WTC11 (cell line): ENCODE data around the gene TSC22D2. TPM values are rescaled to one million over a fixed set of nuclear protein-coding genes. Genes with fewer than 3 reads are reported as not detected.

Experiments used
- ATAC-seq: fragments of 200-7000 bp; cut with Tn5 transposase; 2 replicates; pipeline ENCODE4 v1.10.0; 2021; ENCODE audit warnings: mild to moderate bottlenecking, moderate library complexity
- CTCF ChIA-PET: fragments of 300-600 bp; sonication (Branson Sonifier 250); formaldehyde crosslinking; loops from one replicate; lab custom pipeline; 2021; ENCODE audit warnings: antibody characterized with exemption; lab: Charles Lee
- POLR2A ChIA-PET: fragments of 350-600 bp; sonication (Branson Sonifier 250); formaldehyde crosslinking; loops from one replicate; lab custom pipeline; 2021; ENCODE audit warnings: antibody characterized with exemption; lab: Charles Lee
- DNase-seq: peaks from one replicate; pipeline ENCODE4 v3.0.0; 2021; ENCODE audit warnings: low spot score
- H3K27ac Mint-ChIP-seq: 2 replicates; pipeline ENCODE4 v1.8.0; 2021; ENCODE audit warnings: mixed read lengths
- H3K27me3 Mint-ChIP-seq: 2 replicates; pipeline ENCODE4 v1.8.0; 2021; ENCODE audit warnings: low read depth, mild to moderate bottlenecking, moderate library complexity, mixed read lengths
- H3K36me3 Mint-ChIP-seq: 2 replicates; pipeline ENCODE4 v1.8.0; 2021; ENCODE audit warnings: mixed read lengths
- H3K4me1 Mint-ChIP-seq: 2 replicates; pipeline ENCODE4 v1.8.0; 2022; ENCODE audit warnings: mixed read lengths
- H3K4me3 Mint-ChIP-seq: 2 replicates; pipeline ENCODE4 v1.8.0; 2021; ENCODE audit warnings: mild to moderate bottlenecking, moderate library complexity, mixed read lengths
- H3K9me3 Mint-ChIP-seq: 2 replicates; pipeline ENCODE4 v1.8.0; 2021; ENCODE audit warnings: mixed read lengths
- ATF6 ChIP-seq: sonication (generic); formaldehyde crosslinking; IDR thresholded peaks from 2 replicates; pipeline ENCODE4 v1.8.1; 2023; ENCODE audit warnings: mild to moderate bottlenecking, missing genetic modification reagents
- CTCF ChIP-seq: fragments of 200-600 bp; IDR thresholded peaks from 2 replicates; pipeline ENCODE4 v1.8.0; 2022; ENCODE audit warnings: antibody characterized with exemption
- ELF4 ChIP-seq: sonication (generic); formaldehyde crosslinking; IDR thresholded peaks from 2 replicates; pipeline ENCODE4 v1.8.1; 2022; ENCODE audit warnings: low read depth, mild to moderate bottlenecking, moderate library complexity, missing genetic modification reagents
- FOXK1 ChIP-seq: sonication (generic); formaldehyde crosslinking; IDR thresholded peaks from 2 replicates; pipeline ENCODE4 v1.8.0; 2022; ENCODE audit warnings: mild to moderate bottlenecking, moderate library complexity, missing genetic modification reagents
- GRHL2 ChIP-seq: fragments of 250-450 bp; sonication (Bioruptor Pico); IDR thresholded peaks from 2 replicates; pipeline ENCODE4 v1.8.0; 2022; ENCODE audit warnings: mild to moderate bottlenecking, moderate library complexity; ENCODE audit not compliant: insufficient replicate concordance, severe bottlenecking
- HMGXB4 ChIP-seq: sonication (generic); formaldehyde crosslinking; IDR thresholded peaks from 2 replicates; pipeline ENCODE4 v1.8.1; 2023; ENCODE audit warnings: mild to moderate bottlenecking, moderate library complexity, missing genetic modification reagents
- PREB ChIP-seq: sonication (generic); formaldehyde crosslinking; IDR thresholded peaks from 2 replicates; pipeline ENCODE4 v1.8.1; 2022; ENCODE audit warnings: mild to moderate bottlenecking, missing genetic modification reagents, moderate library complexity, borderline replicate concordance
- SP1 ChIP-seq: sonication (generic); formaldehyde crosslinking; conservative IDR thresholded peaks from 2 replicates; pipeline ENCODE4 v1.8.1; 2022; ENCODE audit warnings: missing genetic modification reagents
- USF2 ChIP-seq: sonication (generic); formaldehyde crosslinking; IDR thresholded peaks from 2 replicates; pipeline ENCODE4 v1.8.1; 2023; ENCODE audit warnings: mild to moderate bottlenecking, missing genetic modification reagents, moderate library complexity
- ZNF263 ChIP-seq: sonication (generic); formaldehyde crosslinking; IDR thresholded peaks from 2 replicates; pipeline ENCODE4 v1.8.1; 2022; ENCODE audit warnings: low read depth, mild to moderate bottlenecking, moderate library complexity, missing genetic modification reagents
- ZNF671 ChIP-seq: fragments of 250-450 bp; sonication (Bioruptor Pico); IDR thresholded peaks from 2 replicates; pipeline ENCODE4 v1.8.0; 2021; ENCODE audit warnings: mild to moderate bottlenecking
- total RNA-seq: library from RNA; stranded (reverse); gene quantifications from 3 replicates; pipeline ENCODE4 v1.2.3, GENCODE V29; 2021
- TF ChIP-seq, protein P1 (sequence below): sonication (generic); formaldehyde crosslinking; IDR thresholded peaks from 2 replicates; pipeline ENCODE4 v1.8.1; 2022; ENCODE audit warnings: mild to moderate bottlenecking, moderate library complexity, missing genetic modification reagents
- TF ChIP-seq, protein P2 (sequence below): fragments of 250-450 bp; sonication (Bioruptor Pico); IDR thresholded peaks from 2 replicates; pipeline ENCODE4 v1.9.0; 2021; ENCODE audit warnings: mild to moderate bottlenecking, borderline replicate concordance
- TF ChIP-seq, protein P3 (sequence below): sonication (generic); formaldehyde crosslinking; IDR thresholded peaks from 2 replicates; pipeline ENCODE4 v1.8.1; 2023; ENCODE audit warnings: mild to moderate bottlenecking, missing genetic modification reagents, borderline replicate concordance
- TF ChIP-seq, protein P4 (sequence below): sonication (generic); formaldehyde crosslinking; IDR thresholded peaks from 2 replicates; pipeline ENCODE4 v1.8.0; 2022; ENCODE audit warnings: mild to moderate bottlenecking, missing genetic modification reagents

TSC22D2 gene
- total RNA-seq, 1 experiment from 2014 or later = 24.0 TPM

- no peak for TF ChIP-seq ZNF263
- TF ChIP-seq, protein P1, sequence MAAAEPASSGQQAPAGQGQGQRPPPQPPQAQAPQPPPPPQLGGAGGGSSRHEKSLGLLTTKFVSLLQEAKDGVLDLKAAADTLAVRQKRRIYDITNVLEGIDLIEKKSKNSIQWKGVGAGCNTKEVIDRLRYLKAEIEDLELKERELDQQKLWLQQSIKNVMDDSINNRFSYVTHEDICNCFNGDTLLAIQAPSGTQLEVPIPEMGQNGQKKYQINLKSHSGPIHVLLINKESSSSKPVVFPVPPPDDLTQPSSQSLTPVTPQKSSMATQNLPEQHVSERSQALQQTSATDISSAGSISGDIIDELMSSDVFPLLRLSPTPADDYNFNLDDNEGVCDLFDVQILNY (CRISPR knock-in tag) = no peak
- no peak for TF ChIP-seq FOXK1
- TF ChIP-seq PREB (CRISPR knock-in tag) = no peak
- TF ChIP-seq, protein P2, sequence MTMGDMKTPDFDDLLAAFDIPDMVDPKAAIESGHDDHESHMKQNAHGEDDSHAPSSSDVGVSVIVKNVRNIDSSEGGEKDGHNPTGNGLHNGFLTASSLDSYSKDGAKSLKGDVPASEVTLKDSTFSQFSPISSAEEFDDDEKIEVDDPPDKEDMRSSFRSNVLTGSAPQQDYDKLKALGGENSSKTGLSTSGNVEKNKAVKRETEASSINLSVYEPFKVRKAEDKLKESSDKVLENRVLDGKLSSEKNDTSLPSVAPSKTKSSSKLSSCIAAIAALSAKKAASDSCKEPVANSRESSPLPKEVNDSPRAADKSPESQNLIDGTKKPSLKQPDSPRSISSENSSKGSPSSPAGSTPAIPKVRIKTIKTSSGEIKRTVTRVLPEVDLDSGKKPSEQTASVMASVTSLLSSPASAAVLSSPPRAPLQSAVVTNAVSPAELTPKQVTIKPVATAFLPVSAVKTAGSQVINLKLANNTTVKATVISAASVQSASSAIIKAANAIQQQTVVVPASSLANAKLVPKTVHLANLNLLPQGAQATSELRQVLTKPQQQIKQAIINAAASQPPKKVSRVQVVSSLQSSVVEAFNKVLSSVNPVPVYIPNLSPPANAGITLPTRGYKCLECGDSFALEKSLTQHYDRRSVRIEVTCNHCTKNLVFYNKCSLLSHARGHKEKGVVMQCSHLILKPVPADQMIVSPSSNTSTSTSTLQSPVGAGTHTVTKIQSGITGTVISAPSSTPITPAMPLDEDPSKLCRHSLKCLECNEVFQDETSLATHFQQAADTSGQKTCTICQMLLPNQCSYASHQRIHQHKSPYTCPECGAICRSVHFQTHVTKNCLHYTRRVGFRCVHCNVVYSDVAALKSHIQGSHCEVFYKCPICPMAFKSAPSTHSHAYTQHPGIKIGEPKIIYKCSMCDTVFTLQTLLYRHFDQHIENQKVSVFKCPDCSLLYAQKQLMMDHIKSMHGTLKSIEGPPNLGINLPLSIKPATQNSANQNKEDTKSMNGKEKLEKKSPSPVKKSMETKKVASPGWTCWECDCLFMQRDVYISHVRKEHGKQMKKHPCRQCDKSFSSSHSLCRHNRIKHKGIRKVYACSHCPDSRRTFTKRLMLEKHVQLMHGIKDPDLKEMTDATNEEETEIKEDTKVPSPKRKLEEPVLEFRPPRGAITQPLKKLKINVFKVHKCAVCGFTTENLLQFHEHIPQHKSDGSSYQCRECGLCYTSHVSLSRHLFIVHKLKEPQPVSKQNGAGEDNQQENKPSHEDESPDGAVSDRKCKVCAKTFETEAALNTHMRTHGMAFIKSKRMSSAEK (CRISPR knock-in tag) = no peak
- TF ChIP-seq ZNF671 (CRISPR knock-in tag) = no peak
- TF ChIP-seq ELF4 (CRISPR knock-in tag) = no peak
- no peak for TF ChIP-seq SP1
- TF ChIP-seq HMGXB4 = no peak
Observed at GRCh38 chr3:150391161-150391560, 16.9 kb upstream of the TSC22D2 start (continued).

- Mint-ChIP-seq H3K36me3 (no peaks in the 10 kb centered on the region), H3K4me3 (no peak overlapping the region), H3K9me3 (no peaks in the 10 kb centered on the region), H3K27ac (no peak overlapping the region), H3K27me3 (no peaks in the 10 kb centered on the region), H3K4me1 (peaks cover 3% of the 10 kb centered on the region; the same call in 1 of the 2 replicates)
- no peak for ATAC-seq
- no peak for DNase-seq
- POLR2A ChIA-PET = no interaction called here
- CTCF ChIA-PET = no interaction called here
- TF ChIP-seq CTCF (no peak), USF2 (CRISPR knock-in tag) (no peak), GRHL2 (CRISPR knock-in tag) (no peak), ATF6 (CRISPR knock-in tag) (no peak)
- TF ChIP-seq, protein P3, sequence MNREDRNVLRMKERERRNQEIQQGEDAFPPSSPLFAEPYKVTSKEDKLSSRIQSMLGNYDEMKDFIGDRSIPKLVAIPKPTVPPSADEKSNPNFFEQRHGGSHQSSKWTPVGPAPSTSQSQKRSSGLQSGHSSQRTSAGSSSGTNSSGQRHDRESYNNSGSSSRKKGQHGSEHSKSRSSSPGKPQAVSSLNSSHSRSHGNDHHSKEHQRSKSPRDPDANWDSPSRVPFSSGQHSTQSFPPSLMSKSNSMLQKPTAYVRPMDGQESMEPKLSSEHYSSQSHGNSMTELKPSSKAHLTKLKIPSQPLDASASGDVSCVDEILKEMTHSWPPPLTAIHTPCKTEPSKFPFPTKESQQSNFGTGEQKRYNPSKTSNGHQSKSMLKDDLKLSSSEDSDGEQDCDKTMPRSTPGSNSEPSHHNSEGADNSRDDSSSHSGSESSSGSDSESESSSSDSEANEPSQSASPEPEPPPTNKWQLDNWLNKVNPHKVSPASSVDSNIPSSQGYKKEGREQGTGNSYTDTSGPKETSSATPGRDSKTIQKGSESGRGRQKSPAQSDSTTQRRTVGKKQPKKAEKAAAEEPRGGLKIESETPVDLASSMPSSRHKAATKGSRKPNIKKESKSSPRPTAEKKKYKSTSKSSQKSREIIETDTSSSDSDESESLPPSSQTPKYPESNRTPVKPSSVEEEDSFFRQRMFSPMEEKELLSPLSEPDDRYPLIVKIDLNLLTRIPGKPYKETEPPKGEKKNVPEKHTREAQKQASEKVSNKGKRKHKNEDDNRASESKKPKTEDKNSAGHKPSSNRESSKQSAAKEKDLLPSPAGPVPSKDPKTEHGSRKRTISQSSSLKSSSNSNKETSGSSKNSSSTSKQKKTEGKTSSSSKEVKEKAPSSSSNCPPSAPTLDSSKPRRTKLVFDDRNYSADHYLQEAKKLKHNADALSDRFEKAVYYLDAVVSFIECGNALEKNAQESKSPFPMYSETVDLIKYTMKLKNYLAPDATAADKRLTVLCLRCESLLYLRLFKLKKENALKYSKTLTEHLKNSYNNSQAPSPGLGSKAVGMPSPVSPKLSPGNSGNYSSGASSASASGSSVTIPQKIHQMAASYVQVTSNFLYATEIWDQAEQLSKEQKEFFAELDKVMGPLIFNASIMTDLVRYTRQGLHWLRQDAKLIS (CRISPR knock-in tag) = no peak
- TF ChIP-seq, protein P4, sequence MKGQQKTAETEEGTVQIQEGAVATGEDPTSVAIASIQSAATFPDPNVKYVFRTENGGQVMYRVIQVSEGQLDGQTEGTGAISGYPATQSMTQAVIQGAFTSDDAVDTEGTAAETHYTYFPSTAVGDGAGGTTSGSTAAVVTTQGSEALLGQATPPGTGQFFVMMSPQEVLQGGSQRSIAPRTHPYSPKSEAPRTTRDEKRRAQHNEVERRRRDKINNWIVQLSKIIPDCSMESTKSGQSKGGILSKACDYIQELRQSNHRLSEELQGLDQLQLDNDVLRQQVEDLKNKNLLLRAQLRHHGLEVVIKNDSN (CRISPR knock-in tag) = no peak
Observed at GRCh38 chr3:150393745-150394144, 14.4 kb upstream of the TSC22D2 start.
